NCI-H2029 (cell line): ENCODE data around the gene KCNIP3.

ENCODE experiments used
- DNase-seq: peaks from one replicate; lab custom pipeline; 2025; lab: John Stamatoyannopoulos, UW

Gene KCNIP3

DNA sequence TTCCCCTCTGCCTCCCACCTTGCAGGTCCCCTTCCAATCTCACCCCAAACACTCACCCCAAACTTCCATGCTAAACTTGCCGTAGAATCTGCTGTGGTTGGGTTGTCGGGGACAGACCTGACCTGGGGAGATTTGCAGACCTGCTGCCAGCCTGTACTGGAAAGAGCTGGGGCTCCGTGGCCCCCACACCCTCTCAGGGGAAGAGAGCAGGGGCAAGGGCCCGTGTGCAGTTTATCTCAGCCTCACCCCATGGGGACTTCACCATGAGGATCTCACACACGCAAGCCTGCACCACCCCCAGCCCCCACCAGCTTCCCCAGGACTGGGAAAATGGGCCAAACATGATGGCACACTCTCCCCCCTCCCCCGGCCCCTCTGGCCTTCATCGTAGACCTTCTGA is 30.7 kb downstream of the KCNIP3 start:
- DNase-seq: no peak

DNA sequence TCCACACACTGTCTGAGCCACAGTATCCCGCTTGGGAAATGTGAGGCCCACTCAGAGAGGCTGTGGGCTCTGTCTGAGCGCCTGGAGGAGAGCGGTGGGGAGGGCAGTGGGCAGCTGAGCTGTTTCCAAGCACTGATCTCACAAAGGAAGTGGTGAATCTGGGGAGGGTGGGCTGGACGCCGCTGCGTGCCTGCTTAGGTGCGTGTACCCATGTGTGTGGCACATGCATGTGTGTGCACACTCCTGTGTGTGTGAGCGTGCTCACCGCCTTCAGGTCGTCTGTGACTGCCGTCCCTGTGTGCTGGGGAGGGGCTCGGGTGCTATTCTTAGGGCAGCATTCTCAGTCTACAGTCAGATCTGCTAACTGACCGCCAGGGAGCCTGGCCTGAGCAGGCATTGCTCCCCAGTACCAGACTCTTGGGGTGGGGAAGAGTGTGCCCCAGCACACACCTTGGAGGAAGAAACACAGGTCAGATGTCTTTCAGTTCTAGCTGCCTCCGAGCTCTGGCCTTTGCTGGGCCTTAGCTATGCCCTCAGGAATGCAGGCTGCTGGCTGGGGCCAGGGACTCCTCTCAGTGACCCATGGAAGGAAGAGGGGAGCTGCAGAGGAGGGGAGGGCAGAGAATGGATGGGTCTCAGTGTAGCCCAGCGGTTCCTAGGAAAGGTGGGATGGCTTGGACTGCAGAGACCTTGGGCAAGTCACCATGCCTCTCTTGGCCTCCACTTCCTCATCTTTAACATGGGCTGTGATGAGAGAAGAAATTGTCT is 31.4 kb downstream of the KCNIP3 start:
- DNase-seq: no peak

DNA sequence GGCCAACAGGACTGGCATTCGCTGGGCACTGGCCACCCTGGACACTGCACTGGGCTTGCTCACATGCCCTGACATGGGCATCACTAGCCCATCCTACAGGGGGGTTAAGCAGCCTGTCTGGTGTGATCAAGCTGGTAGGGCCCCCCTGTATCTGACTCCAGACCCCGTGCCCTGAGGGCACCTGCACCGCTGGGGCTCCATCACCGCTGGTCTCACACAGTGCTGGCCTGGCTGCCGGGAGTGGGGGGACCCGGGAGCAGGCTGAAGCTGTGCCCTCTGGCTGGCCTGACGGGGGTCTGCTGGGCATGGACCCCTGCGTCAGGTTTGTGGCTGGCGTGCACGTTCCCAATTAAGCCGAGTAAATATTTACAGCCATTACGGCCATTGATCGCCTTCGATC is 32.3 kb downstream of the KCNIP3 start:
- no peak for DNase-seq

DNA sequence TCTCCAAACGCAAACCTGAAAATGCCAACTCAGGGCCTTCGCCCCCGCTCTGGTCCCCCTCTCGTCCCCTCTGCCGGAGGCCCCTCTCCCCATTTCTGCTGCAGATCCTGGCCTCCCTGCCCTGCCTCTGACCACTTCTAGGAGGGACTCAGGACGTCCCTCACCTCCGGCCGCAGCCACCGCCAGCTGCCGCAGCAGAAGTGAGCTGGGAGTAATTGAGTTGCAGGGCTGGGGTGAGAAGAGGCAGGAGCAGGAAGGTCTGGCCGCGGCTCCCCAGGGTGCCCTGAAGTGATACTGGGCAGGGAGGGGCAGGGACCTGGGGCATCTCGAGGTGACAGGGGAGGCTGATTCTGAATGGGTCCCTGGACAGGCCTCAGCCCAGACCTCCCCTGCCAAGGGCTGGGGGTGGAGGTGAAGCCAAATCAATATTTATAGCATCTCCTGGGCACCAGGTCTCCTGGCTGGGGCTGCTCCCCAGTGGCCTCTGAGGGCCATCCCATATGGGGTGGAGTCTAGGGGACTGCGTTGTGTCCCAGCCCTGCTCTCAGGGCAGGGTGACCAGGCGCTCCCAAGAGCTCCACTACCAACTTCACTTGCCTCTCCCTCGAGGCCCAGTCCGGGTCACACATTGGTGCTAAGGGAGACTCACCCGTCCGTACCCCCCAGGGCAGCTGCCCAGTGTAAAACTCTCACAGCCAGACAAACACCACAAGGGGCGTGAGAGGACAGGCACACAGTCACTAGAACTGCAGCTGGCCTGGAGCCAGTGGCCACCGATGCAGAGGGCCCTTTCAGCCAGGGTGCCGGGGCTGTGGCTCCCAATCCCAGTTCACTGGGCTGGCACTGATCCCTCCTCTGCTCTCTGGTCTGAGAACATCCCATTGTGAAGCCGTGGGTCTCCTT is 33.0 kb downstream of the KCNIP3 start:
- DNase-seq: no peak

DNA sequence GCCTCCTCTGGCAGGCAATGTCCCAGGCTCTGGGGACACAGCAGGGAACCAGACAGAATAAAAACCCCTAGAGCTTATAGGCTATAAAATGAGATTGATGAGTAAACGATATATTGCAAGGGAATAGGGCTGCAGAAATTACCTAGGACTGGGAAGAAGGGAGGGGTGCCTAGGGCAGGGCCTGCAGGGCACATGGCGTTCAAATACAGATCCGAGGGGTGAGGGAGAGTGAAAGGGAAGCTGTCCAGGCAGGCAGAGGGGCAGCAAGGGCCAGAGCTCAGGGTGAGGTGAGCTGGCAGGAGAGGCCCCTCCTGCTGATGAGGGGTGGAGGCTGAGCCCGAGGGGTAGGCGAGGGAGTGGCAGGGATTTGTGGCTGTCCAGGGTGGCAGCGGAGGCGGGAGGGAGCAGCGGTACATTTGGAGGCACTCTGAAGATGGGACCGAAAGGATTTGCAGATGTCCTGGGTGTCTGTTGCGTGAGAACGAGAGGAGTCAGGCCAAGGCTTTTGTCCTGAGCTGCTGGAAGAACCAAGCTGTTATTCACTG is 33.7 kb downstream of the KCNIP3 start:
- no peak for DNase-seq

DNA sequence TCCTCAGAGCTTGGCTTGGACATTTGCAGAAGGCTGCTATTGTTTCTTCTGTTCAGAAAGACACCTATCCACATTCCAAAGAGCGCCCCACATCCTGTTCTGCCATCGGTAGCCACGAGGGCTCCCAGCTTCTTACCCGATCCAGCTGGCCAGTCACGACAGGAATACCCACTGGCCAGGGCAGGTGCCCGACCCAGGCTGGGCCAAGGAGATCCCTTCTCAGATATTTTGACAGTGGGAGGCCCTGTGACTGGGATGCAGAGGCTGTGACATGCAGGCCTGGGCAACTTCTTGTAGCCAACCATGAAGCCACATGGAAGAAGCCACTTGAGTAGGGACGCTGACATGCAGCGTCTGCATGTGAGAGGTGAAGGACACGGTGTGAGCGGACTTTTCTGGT is 34.5 kb downstream of the KCNIP3 start:
- no peak for DNase-seq

DNA sequence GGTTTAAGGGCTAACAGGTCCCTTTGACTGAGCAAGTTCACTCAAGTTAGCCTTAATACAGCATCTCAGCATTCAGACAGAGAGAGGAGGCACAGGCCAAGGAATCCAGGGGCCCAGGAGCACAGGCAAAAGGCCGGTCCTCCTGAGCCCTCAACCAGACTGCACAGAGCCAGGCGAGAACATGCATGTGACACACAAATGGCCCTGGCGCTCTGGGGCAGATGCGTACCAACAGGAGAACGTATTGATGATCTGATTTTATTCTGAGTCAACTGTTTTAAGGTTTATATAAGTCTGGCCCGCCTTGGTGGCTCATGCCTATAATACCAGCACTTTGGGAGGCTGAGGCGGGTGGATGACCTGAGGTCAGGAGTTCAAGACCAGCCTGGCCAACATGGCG is 34.9 kb downstream of the KCNIP3 start:
- no peak for DNase-seq

DNA sequence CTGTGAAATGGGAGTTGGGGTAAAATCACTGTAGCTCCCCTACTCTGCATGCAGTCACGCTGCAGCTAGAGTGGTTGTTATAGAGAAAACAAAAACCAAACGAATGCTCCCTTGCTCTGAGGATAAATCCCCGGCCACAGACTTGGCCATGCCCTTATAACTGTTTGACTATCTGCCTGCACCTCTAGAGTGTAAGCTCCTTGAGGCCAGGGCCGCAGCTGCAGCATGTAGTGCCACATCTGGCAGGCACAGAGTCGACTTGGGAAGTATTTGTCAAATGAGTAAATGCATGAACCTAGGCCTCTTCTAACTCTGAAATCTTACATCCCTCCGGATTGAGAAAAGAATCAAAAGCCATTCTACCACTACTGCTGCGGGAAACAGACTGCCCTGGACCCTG is 35.9 kb downstream of the KCNIP3 start:
- DNase-seq: no peak

DNA sequence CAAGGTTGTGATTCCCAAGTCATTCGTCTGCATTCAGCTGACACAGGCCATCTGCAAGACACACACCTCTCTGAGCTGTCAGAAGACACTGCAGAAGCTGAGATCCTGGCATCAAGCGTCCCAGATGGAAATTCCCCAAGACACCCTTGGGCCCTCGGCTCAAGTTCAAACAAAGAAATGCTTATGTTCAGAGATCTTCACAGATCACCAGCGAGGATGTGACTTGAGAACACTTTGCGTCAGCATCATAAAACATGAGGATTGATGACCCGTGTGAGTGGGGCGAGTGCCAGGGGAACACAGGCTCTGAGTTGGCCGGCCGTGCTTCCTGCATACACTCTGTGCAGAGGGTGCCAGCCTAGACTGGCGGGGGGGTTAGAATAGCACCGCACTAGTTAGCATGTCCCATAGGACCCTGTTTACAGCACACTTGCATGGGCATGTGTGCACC is 36.8 kb downstream of the KCNIP3 start:
- DNase-seq: no peak

DNA sequence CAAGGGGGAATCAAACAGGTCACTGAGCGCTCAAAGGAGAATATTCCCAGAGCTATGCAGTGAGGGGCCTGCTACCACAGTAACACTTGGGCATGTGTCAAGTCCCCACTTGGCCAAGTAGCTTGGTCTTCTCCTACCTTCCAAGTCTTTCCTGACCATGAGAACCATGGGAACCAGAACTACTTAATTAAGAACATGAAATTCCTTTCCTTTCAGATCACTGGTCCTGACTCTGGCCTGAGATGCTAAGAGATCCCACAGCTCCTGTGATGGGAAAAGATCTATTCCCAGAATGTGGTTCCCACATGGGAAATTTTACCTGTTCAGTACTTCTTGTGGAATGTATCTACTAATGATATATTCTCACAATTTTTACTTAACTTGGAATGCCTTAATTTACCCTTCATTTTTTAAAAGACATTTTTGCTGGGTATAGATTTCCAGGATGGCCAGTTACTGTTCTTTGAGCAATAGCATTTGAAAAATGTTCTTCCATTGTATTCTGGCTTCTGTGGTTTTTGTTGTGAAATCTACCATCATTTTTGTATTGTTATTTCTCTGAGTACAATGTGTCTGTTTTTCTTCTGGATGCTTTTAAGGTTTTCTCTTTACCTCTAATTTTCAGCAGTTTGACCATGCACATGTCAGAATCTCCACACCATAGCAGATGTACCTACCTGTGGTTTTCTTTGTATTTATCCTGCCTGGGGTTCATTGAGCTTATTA is 37.9 kb downstream of the KCNIP3 start:
- no peak for DNase-seq

DNA sequence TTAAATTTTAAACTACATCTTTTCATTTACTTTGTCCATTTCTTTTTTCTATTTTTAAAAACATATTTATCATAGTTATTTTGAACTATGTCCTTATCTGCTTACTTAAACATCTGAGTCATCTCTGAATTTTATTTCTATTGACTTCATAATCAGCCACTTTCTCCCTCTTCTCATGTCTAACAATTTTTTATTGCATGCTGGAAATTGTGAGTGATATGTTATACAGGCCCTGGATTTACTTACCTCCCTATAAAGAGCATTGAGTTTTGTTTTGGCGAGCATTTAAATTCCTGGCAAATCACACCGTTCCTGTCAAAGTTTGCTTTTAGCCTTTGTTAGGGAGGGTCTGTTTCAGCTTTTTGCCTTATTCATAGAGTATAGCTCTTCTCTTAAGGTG is 39.3 kb downstream of the KCNIP3 start:
- DNase-seq: no peak

DNA sequence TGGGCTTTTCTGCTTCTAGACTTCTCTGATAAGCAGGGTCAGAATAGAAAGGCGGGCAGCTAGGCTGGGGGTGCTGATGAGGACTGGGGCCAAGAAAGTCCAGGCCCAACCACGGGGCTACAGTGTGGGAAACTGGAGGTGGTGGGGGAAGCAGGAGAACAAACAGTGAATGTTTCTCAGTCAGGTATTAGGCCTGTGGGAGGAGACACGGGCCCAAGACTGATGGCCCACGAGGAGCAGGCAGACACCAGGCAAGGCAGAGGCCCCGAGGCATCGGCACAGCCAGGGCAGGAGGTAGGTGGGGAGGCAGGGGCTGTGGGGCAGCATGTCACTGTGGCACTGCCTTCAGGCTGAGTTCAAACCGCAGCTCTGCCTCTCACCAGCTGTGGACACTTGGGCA is 40.7 kb downstream of the KCNIP3 start:
- no peak for DNase-seq

DNA sequence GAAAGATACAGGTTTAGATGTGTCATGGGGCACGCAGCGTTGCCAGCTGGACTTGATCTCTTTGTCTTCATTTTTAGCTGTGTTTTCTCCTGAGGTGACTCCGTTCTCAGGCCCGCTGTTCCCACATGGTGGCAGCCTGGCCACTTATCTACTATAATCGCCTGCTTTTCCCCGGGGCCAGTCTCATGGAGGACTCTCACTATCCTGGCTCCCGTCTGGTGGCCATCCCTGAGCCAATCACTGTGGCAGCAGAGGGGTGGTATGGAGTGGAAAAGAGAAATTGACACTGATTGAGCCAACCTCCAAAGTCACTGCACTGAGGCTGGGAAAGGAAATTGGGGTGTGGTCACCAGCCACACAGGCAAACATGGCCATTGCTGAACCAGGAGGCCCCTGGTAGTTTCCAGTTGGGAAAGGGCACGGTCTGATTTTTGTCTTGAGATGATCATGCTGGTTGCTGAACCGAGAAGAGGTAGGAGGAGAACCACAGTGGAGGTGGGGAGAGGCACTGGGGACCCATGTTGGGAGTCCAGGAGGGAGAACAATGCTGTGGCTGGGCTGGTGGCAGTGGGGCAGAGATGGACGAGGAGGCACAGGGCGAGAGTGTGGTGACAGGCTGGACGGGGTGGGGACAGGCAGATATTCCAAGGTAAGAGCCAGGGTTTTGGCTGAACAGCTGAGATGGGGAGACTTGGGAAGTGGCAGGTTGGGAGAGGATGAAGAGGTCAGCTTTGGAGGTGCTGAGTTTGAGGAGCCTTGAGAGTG is 45.6 kb downstream of the KCNIP3 start:
- DNase-seq: no peak

DNA sequence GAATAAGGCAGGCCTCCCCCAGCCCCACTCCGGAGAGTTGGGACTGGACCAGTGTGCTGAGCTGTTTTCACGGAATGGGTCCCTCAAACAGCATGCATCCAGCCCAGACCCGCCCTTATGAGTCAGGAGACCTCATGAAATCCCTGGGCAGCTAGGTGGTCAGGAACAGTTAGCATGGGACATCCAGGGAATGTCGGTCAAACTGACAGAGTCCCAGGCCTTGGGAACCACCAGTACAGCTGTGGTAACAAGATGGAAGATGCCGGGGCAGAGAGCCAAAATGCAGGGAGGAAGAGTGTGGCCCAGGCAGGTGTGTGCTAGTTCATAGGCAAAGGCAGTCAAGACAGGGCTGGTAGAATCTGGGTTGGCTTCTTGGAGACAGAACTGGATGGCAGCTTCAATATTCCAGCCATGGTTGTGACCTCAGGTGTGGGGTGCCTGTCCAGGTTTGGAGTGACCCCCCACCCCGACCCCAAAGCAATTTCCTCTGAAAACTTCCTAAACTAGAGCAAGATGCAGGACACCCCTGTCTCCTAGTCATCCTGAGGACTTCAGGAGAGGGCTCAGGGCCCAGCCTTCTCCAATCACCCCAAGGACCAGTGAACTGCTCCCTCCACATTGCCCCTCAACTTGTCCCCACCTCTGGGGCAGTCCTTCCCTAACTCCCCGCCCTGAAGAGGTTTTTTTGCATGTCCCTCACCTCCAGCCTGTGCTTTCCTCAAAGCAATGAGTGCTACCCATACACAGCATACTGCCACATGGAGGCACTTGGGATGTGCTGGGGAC is 46.5 kb downstream of the KCNIP3 start:
- no peak for DNase-seq

DNA sequence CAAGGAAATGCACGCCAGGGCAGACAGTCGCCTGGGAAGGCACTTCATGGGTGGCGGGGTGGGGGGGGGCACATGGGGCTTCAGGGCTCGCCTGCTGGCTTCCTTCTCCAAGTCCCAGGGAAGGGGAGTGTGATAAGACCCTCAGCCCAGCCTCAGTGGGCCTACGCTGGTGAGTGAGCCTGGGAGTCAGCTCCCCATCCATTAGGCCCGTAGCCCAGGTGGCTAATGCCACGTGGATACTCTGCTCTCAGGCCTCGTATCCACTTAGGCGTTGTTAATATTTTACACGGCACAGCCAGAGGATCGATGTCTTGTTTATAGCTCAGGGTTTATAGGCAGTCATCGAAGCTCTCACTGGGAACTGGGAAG is 47.1 kb downstream of the KCNIP3 start:
- DNase-seq: no peak

DNA sequence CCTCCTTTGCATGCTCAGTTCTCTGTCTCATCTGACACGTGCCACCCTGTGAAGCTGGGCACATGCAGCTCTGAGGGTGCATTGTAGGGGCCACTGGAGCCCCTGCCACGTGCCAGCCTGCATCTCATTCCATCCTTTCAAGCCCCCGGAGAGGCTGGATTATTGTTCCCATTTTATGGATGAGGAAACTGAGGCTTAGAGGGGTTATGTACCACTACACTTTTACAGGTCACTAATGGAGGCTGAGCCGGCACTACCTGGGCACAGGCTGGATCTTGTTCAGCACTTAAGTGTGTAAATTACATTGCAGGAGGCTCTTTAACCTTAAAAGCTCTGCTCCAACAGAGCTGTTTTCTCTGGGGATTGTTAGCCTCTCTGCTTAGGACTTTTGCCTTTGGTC is 47.5 kb downstream of the KCNIP3 start:
- DNase-seq: no peak

DNA sequence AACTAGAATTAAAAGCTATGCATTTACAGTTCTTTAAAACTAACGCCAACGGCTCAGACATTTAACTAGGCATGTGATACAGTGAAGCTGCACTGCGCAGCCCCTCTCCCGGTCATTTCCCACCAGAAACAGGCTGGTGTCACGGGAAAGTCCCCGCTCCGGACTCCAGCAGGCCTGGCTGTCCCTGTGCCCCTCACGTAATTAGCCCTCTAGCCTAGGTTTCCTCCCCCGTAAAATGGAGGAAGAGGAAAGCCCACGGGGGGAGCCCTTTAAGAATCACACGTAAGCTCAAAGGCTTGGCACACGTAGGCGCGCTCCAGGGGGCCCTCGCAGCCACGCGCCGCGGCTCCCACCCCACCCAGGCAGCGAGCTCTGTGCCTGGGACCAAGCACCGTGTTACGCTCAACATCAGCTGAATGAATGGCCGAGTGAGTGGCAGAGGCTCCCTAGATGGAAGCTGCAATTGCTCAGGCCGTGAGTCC is 48.0 kb downstream of the KCNIP3 start:
- DNase-seq: no peak

DNA sequence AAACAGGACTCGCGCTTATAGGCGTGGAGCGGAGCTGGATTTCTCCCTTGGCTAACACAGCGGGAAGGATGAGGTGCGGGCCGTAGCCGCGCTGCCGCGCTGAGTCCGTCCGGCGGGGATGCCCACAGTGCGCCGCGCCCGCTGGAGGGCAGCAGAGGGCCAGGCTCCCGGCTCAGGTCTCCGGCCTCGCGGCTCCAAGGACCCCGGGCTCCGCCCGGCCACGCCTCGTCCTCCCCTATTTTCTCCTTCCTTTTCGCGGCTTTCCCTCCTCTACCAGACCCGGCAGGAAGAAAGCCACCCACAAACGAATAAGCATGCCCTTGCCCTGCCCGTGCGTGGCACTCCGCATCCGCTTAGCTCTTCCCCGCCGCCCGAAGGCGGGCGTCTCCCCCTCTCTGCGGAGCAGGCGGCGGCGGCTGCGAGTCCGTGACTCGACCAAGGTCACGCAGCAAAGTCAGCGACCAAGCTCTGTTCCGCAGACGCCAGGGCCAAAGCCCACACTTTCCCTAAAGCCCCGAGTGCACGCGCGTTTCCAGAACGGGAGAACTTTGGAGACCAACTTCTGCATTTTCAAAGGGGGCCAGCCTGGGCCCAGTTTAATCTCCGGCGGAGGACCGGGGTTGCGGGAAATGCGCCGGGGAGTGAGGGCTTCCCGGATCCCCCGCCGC is 48.5 kb downstream of the KCNIP3 start:
- DNase-seq: peak; percentile 17

DNA sequence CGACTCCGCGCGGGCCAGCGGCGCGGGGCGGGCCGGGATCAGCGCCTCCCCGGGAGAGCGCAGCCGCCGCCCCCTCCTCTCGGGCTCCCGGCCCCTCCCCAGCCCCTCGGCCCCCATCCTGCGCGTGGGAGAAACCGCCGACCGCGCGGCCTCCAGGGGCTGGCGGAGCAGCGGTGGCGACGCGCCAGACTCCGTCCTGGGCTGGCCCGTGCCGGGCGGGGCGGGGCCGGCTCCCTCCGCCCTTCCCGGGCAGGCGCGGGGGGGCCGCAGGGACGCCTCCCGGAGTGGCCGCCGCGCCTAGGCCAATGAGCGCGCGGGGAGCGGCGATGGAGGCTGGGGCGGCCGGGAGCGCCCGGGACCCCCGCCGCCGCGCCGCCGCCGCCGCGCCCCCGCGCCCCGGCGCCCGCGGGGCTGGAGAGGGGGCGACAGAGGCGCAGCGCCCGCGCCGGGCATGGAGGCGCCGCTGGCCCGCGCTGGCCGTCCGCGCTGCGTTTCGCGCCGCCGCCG is 49.1 kb downstream of the KCNIP3 start:
- DNase-seq: no peak
